ENCODE data around the gene MAT2A. TPM values are rescaled to one million over a fixed set of nuclear protein-coding genes. Genes with fewer than 3 reads are reported as not detected.

Gene MAT2A
- total RNA-seq, 1 experiment from 2014 or later = 444 TPM

DNA sequence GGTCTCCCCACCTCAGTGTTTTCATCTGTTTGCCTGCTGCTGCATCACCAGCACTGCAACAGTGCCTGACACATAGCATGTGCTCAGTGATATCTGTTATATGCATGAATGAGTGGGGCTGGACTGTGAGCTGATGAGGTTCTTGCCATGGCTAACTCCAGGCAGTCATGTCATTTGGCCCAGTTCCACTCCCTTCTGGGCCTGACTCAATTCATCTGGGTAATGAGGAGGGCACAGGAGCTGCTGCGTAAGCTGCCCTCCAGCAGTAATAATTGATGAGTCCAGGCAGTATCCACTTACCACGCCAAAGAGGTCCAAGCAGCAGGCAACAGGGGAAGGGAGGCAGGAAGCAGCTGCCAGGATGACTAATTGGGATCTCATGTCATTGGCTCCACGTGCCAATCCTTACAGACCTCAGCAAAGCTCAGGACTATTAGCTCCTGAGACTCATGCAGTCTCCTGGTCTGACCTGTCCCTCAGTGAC, 34.1 kb upstream of the MAT2A start (continued):
- TF ChIP-seq REST (IDR thresholded peaks at IDR 0.05; ENCODE audit: low read depth) = no peak
- TF ChIP-seq YY1 (IDR thresholded peaks at IDR 0.05; ENCODE audit: extremely low read depth, insufficient replicate concordance, low read depth, low read length) = peak; percentile 17
- peak; percentile 80 for TF ChIP-seq JUND (IDR thresholded peaks at IDR 0.05)
- no peak for TF ChIP-seq POLR2A (IDR thresholded peaks at IDR 0.05; ENCODE audit: borderline replicate concordance, extremely low read depth, insufficient read depth, insufficient read length)
- peak; percentile 98 for TF ChIP-seq MAX (IDR thresholded peaks at IDR 0.05)
- peak; percentile 63 for TF ChIP-seq POLR2AphosphoS5 (IDR thresholded peaks at IDR 0.05; ENCODE audit: low read depth, low read length)

GRCh38 chr2:85505551-85506238, 33.3 kb upstream of the MAT2A start:
- Histone ChIP-seq H2AFZ (ENCODE audit: low read depth, low read length, poor library complexity, severe bottlenecking) (peak overlapping the region; percentile 58), H3K27me3 (ENCODE audit: insufficient read depth, low read length) (no peaks in the 10 kb centered on the region), H3K9ac (ENCODE audit: low read length) (peak overlapping the region; percentile 46), H3K4me3 (replicated peaks in 1 of 2; ENCODE audit: low read depth in 1 of 2, low read length in 2 of 2) (no peak overlapping the region), H3K4me1 (ENCODE audit: control insufficient read depth in 1 of 2, insufficient read depth in 2 of 2, low read length in 2 of 2) (peaks cover 32 to 67% of the 10 kb centered on the region in 2 experiments), H4K20me1 (ENCODE audit: insufficient read depth) (no peaks in the 10 kb centered on the region), H3K27ac (ENCODE audit: low read depth, low read length) (peak overlapping the region; percentile 43), H3K4me2 (ENCODE audit: low read length) (peak overlapping the region; percentile 72), H3K9me2 (ENCODE audit: insufficient read depth) (no peaks in the 10 kb centered on the region), H3K79me2 (ENCODE audit: insufficient read depth, low read length) (no peaks in the 10 kb centered on the region), H3K36me3 (ENCODE audit: control insufficient read depth in 1 of 2, insufficient read depth in 2 of 2, low read length in 2 of 2) (no peaks in the 10 kb centered on the region), H3K9me3 (ENCODE audit: control insufficient read depth in 1 of 2, insufficient read depth in 1 of 2, low read depth in 1 of 2, low read length in 2 of 2) (no peaks in the 10 kb centered on the region; a peak in 1 of 4 replicates)
- RAD21 ChIA-PET (ENCODE audit: low non-redundant PET in 1 of 2, low total read pairs in 2 of 2, uncharacterized antibody in 2 of 2, unreplicated experiment in 2 of 2) = interaction anchor here in 1 of 2 experiments (1.3 kb wide), 1 partner anchor 33 kb away, joined by 3 read pairs; the partner anchor contains the start of gene MAT2A
- POLR2A ChIA-PET = interaction anchor here (0.9 to 3.6 kb wide), 8 partner anchors 8 to 47 kb away, joined by 3 to 47 read pairs (median 4); partner anchors contain the start of gene MAT2A
- peak; percentile 11 for ATAC-seq
- no TSS peak for BruUV-seq (replicated peaks)
- CTCF ChIA-PET = no interaction called here
- intact Hi-C loops (cut with micrococcal nuclease) = no loop called here
- no peak for DNase-seq (ENCODE audit: low read depth, low spot score)
- TF ChIP-seq FOSL1 (IDR thresholded peaks at IDR 0.05; ENCODE audit: low read depth) (no peak), EZH2 (IDR thresholded peaks at IDR 0.05) (no peak), TCF7L2 (IDR thresholded peaks at IDR 0.05; ENCODE audit: borderline replicate concordance, extremely low read depth, insufficient read depth, insufficient read length) (no peak), SIN3A (IDR thresholded peaks at IDR 0.05; ENCODE audit: low read depth) (no peak), YY1 (IDR thresholded peaks at IDR 0.05; ENCODE audit: extremely low read depth, insufficient replicate concordance, low read depth, low read length) (no peak), POLR2AphosphoS5 (IDR thresholded peaks at IDR 0.05; ENCODE audit: low read depth, low read length) (no peak), POLR2A (IDR thresholded peaks at IDR 0.05; ENCODE audit: borderline replicate concordance, extremely low read depth, insufficient read depth, insufficient read length) (no peak), EGR1 (IDR thresholded peaks at IDR 0.05; ENCODE audit: low read depth) (no peak), RAD21 (IDR thresholded peaks at IDR 0.05; ENCODE audit: low read depth) (no peak), ZNF274 (IDR thresholded peaks at IDR 0.05; ENCODE audit: low read depth, low read length) (no peak), MAX (IDR thresholded peaks at IDR 0.05) (no peak), JUND (IDR thresholded peaks at IDR 0.05) (no peak), ELF1 (IDR thresholded peaks at IDR 0.05; ENCODE audit: borderline replicate concordance, low read depth) (no peak), EZH2phosphoT487 (IDR thresholded peaks at IDR 0.05; ENCODE audit: borderline replicate concordance) (no peak), CEBPB (IDR thresholded peaks at IDR 0.05; ENCODE audit: low read depth) (no peak)
- TF ChIP-seq, protein P1, sequence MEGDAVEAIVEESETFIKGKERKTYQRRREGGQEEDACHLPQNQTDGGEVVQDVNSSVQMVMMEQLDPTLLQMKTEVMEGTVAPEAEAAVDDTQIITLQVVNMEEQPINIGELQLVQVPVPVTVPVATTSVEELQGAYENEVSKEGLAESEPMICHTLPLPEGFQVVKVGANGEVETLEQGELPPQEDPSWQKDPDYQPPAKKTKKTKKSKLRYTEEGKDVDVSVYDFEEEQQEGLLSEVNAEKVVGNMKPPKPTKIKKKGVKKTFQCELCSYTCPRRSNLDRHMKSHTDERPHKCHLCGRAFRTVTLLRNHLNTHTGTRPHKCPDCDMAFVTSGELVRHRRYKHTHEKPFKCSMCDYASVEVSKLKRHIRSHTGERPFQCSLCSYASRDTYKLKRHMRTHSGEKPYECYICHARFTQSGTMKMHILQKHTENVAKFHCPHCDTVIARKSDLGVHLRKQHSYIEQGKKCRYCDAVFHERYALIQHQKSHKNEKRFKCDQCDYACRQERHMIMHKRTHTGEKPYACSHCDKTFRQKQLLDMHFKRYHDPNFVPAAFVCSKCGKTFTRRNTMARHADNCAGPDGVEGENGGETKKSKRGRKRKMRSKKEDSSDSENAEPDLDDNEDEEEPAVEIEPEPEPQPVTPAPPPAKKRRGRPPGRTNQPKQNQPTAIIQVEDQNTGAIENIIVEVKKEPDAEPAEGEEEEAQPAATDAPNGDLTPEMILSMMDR (IDR thresholded peaks at IDR 0.05 in 2 of 3, conservative IDR thresholded peaks at IDR 0.05 in 1 of 3; ENCODE audit: borderline replicate concordance in 1 of 3, insufficient read depth in 1 of 3, low read depth in 2 of 3, low read length in 2 of 3) = no peak
- TF ChIP-seq, protein P2, sequence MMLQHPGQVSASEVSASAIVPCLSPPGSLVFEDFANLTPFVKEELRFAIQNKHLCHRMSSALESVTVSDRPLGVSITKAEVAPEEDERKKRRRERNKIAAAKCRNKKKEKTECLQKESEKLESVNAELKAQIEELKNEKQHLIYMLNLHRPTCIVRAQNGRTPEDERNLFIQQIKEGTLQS (IDR thresholded peaks at IDR 0.05) = no peak

All from HCT116 (cell line).